H1 (cell line): ENCODE measurements around the gene SSTR5. TPM values are rescaled to one million over a fixed set of nuclear protein-coding genes. Genes with fewer than 3 reads are reported as not detected.

Source experiments
- CTCF ChIP-seq, 3 experiments: IDR thresholded peaks; 1 replicate in 2 of 3; 2 replicates in 1 of 3; pipeline versions ENCODE4 v1.5.1 to v1.6.1; 2011; ENCODE audit warnings: low read length in 3 of 3, mild to moderate bottlenecking in 3 of 3, inconsistent platforms in 2 of 3, low read depth in 1 of 3, moderate library complexity in 1 of 3; ENCODE audit not compliant: insufficient read depth in 1 of 3; ENCODE audit errors: control extremely low read depth in 1 of 3
- SIRT6 ChIP-seq: IDR thresholded peaks from one replicate; pipeline ENCODE4 v1.7.1; 2012; ENCODE audit warnings: low read length, inconsistent platforms
- TBP ChIP-seq: IDR thresholded peaks from 2 replicates; pipeline ENCODE4 v1.6.1; 2011; ENCODE audit warnings: low read depth, low read length, improper control_type of control experiment
- polyA plus RNA-seq, 7 experiments: library from polyadenylated mRNA; depleted of rRNA in 3 of 7; stranded (reverse) in 5 of 7; unstranded in 2 of 7; fragments of >200 nt in 5 of 7; fragments of 200-250 nt in 2 of 7; gene quantifications; 1 replicate in 5 of 7; 2 replicates in 1 of 7; 4 replicates in 1 of 7; pipeline versions ENCODE4 v1.2.1 to v1.2.3, GENCODE V29; 2011 to 2013; ENCODE audit warnings: missing spikeins in 2 of 7, mixed read lengths in 2 of 7
- total RNA-seq: library from RNA; stranded (reverse); fragmentation: NEBNext Ultra II Directional; extraction: Animal tissue kit (Norgen Biotek cat#: 25700); gene quantifications from 2 replicates; pipeline ENCODE4 v1.2.1, GENCODE V29; 2021

SSTR5 gene
- total and polyA plus RNA-seq, 2 of the 8 experiments (the other 6 are each of a cell fraction or from before 2014, with no cell fraction given) = 0.56 to 0.60 TPM

- TF ChIP-seq CTCF (IDR thresholded peaks at IDR 0.05; ENCODE audit: control extremely low read depth in 1 of 3, insufficient read depth in 1 of 3, low read depth in 1 of 3, low read length in 3 of 3) = no peak
- no peak for TF ChIP-seq TBP
- no peak for TF ChIP-seq SIRT6
Observed at GRCh38 chr16:1108299-1109252, 36.0 kb downstream of the SSTR5 start (continued).
